HT-29 (cell line): ENCODE results near the gene IP6K2. TPM values are rescaled to one million over a fixed set of nuclear protein-coding genes. Genes with fewer than 3 reads are reported as not detected.
"Not testable (repeated sequence)": the region's sequence is repeated elsewhere in the genome, so short reads cannot be mapped to it uniquely, and the experiment has no call there.

Experiments
- DNase-seq: peaks from one replicate; pipeline ENCODE4 v3.0.0-alpha.2; 2015; ENCODE audit warnings: low spot score
- total RNA-seq: library from RNA; depleted of rRNA; stranded (reverse); fragments of >200 nt; shearing (Covaris generic); gene quantifications from 2 replicates; pipeline ENCODE4 v1.2.3, GENCODE V29; 2014; rRNA removed

The IP6K2 gene, protein sequence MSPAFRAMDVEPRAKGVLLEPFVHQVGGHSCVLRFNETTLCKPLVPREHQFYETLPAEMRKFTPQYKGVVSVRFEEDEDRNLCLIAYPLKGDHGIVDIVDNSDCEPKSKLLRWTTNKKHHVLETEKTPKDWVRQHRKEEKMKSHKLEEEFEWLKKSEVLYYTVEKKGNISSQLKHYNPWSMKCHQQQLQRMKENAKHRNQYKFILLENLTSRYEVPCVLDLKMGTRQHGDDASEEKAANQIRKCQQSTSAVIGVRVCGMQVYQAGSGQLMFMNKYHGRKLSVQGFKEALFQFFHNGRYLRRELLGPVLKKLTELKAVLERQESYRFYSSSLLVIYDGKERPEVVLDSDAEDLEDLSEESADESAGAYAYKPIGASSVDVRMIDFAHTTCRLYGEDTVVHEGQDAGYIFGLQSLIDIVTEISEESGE
- total RNA-seq: 46.8 and 55.9 TPM in 2 replicates

DNA sequence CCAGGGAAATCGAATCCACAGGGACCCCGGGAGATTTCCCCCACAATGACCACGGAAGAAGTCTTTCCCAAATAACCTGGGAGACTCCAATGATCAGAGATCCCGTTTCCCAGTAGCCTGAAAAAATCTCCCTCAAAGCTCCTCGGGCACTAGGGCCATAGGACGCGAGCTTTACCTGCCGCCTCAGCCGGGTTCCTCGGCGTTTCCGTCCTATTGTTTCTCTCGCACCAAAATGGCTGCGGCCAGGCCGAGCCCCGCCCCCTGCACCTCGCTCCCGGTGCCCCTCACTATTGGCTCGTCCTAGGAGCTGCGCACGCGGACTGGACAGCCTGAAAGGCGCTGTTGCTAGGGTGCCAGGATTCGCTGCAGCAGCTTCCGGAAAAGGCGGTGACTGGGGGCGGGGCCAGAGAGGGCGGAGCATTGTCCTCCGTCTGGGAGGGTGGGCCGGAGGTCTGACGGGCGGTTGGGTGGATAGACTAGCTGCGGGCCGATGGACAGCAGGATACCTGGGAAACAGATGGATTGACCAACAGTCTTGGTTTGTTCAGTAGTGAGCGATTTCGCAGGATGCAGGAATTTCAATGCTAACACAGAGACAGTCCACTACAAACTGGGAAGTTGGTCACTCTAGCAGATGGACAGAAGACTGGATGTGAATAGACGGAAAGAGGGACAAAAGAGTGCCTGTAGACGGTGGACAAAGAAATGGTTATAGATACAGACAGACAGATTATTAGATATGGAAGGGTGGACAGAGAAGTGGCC lies at the start of gene IP6K2:
Gene IP6K2, minus strand, starts transcription at position 240 of the 765 bp plus-strand sequence. CDS start 21,930 bp downstream, outside the sequence.
- DNase-seq: peak; percentile 96

DNA sequence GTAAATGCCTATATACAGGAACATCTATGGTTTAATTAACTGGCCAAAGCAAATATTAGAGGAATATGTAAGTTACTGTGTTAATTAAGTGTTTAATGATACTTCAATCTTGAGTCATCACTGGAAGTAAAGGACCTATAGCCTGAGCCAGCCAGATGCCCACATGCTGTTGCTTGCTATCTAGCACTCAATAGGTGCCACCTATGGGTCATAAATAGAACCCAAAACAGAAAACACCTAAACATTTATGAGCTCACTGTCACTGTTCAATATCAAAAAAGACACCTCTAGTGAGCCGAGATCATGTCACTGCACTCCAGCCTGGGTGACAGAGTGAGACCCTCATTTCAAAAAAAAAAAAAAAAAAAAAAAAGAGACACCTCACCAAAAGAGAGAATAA lies 48.4 kb upstream of the IP6K2 start:
- peak; percentile 26 for DNase-seq

DNA sequence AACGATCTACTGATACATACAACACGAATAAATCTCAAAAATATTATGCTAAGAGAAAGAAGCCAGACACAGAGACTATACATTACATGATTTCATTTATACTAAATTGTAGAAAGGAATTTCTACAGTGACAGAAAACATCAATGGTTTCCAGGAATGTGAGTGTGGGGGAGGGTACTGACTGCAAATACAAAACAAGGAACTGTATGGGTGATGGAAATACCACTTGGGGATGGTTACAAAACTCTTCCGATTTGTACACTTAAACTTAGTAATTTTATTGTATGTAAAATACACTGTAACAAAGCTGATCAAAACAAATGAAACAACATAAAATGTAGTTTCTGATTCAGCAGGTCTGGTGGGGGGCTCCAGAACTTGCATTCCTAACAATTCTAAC lies 45.8 kb upstream of the IP6K2 start:
- no peak for DNase-seq

DNA sequence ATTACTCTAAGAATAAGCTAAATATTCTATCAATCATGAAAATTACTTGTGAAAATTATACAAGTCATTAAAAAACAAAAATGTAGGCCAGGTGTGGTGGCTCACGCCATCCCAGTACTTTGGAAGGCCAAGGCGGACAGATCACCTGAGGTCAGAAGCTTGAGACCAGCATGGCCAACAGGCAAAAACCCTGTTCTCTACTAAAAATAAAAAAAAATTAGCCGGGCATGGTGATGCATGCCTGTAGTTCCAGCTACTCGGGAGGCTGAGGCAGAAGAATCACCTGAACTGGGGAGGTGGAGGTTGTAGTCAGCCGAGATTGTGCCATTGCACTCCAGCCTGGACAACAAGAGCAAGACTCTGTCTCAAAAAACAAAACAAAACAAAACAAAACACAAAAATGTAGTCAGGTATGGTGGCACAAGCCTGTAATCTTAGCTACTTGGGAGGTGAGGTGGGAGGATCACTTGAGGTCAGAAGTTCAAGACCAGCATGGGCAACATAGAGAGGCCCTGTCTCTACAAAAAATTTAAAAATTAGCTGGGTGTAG lies 43.0 kb upstream of the IP6K2 start:
- DNase-seq: not testable (repeated sequence)

DNA sequence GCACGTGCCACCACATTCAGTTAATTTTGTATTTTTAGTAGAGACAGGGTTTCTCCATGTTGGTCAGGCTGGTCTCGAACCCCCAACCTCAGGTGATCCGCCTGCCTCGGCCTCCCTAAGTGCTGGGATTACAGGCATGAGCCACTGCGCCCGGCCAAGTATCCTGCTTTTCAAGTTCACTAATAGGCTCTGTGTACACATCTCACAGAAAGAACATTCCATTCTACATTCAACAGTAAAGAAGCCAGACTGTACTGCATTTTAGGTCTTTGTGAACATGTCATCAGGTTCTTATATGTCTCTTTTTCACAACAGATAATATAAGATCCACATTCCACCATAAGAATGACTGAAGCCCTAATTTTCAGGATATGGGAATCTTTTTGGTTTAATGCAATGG lies 42.5 kb upstream of the IP6K2 start:
- DNase-seq: not testable (repeated sequence)

DNA sequence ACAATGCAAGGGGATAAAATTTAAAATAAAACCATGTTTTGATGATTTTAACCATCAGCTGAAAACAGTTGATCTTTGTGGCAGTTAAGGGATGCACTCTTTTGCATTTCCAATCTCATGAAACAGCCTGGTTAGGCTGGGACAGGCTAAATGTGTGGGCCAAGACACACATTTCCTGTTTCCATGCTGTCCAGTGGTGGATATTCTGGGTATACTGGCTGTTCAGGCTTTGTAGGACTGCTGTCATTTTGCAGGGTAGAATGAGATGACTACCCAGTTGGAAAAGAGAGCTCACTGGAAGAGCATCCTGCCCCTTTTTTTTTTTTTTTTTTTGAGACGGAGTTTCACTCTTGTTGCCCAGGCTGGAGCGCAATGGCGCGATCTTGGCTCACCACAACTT lies 42.0 kb upstream of the IP6K2 start:
- no peak for DNase-seq

DNA sequence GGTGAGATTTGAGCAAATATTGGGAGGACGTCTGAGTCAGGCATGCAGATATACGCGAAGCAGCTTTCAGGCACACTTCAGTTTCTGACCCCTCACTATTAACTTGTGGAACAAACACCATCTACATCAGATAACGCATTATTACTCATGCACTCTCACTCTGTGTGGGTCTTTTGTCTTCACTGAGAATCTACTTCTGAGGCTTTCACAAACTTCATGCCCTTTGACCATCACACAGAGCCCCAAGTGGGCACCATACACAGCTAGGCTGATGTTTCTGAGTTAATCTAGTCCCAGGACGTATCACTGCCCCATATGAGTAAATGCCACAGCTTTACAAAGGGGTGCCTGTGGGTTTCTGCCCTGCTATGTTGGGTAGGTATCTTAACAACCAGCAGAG lies 39.6 kb upstream of the IP6K2 start:
- DNase-seq: no peak

DNA sequence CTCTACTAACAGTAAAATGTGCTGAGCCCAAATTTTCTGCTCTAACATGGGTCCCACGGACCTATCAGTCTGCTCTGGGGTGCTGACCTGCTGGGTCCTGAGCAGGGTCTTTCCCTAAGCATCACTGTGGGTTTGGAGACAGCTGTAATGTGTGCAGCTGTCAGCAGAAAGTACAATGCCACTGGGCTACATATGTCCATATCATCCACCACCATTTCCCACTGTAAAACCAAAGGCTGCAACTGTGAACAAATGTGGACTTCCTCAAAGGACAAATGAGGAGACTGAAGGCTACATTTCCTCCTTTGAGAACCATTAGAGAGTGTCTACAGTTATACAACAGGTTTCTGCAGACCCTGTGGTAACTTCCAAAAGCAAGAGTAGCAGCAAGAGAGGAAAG lies 33.8 kb upstream of the IP6K2 start:
- no peak for DNase-seq

DNA sequence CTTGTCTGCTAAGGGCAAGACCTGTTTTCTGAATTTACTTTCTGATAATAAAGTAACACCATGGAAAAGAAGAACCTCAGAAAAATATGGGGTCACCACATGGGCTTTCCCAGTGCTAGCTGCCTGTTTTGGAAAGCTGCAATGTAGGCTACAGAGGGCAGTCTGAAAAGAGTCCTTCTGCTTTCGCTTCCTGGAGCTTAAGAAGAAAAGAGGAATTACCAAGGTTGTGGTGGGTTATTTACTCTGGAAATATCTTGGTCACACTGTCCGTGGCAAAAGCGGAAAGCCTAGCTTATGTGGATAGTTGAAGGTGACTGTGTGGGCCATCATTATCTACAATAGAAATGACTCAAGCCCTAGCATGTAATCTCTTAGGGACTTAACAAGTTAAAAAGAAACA lies 31.7 kb upstream of the IP6K2 start:
- no peak for DNase-seq

DNA sequence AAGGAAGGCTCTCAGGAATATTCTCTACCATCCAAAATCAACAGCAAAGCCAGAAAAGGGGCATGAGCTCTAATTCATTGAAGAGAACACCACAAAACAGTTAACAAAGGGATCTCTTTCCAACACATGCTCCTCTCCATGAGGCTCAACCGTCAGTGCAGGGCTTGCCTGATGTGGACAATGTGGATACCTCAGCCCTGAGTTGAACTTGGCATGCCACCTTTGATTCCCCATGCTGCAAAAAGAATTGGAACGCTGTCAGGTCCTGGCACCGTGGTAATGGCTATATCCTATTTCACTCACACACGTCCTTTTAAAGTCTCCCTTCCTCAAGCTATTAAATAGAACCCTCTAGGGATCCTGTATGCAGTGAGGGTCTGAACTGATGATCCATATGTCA lies 30.7 kb upstream of the IP6K2 start:
- no peak for DNase-seq

DNA sequence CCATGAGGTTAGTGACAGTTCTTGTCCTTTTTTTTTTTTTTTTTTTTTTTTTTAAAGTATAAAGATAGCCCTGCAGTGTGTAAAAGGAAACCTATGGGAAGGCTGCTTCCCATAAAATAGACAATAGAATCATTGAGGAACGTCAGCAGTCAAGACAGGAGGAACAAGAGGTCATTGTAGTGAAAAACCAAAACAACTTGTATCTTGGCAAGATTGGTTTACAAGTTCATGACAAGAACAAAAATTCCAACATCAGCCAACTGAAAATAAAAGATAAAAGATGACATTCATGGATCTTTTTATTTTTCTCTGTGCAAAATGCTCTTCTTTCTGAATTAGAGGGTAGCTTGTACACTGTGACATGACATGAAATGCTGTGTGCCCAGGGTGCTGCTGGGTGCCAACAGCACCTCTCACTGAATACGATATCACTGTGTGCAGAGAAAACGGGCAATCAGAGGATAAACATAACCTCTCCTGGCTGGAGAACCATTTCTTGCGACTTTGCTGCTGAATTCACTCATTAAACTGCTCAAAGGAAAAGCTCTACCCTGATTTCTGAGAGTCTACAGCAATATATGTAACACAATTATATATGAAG lies 30.1 kb upstream of the IP6K2 start:
- no peak for DNase-seq

DNA sequence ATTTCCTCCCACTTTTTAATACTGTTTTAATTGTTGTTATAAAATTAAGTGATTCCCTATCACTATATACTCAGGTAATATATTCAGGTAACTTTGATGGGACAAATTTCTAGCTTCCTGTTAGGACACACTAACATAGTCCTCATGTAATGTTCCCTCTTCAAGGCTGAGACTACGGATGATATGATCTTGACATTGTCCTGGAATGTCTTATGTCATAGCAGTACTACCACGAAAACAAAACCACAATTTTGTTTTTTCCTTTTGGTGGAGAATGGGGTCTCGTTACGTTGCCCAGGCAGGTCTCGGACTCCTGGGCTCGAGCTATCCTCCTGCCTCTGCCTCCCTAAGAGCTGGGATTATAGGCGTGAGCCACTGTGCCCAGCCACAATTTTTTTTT lies 26.8 kb upstream of the IP6K2 start:
- no peak for DNase-seq

DNA sequence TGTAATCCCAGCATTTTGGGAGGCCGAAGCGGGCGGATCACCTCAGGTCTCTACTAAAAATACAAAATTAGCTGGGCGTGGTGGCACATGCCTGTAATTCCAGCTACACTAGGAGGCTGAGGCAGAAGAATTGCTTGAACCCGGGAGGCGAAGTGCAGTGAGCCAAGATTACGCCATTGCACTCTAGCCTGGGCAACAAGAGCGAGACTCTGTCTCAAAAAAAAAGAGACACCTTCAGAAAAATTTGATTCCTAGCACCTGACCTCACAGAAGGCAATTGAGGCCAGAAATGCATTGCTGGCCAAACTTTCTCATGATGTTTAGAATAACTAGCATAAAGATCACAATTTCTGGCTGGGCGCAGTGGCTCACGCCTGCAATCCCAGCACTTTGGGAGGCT lies 24.2 kb upstream of the IP6K2 start:
- not testable (repeated sequence) for DNase-seq

DNA sequence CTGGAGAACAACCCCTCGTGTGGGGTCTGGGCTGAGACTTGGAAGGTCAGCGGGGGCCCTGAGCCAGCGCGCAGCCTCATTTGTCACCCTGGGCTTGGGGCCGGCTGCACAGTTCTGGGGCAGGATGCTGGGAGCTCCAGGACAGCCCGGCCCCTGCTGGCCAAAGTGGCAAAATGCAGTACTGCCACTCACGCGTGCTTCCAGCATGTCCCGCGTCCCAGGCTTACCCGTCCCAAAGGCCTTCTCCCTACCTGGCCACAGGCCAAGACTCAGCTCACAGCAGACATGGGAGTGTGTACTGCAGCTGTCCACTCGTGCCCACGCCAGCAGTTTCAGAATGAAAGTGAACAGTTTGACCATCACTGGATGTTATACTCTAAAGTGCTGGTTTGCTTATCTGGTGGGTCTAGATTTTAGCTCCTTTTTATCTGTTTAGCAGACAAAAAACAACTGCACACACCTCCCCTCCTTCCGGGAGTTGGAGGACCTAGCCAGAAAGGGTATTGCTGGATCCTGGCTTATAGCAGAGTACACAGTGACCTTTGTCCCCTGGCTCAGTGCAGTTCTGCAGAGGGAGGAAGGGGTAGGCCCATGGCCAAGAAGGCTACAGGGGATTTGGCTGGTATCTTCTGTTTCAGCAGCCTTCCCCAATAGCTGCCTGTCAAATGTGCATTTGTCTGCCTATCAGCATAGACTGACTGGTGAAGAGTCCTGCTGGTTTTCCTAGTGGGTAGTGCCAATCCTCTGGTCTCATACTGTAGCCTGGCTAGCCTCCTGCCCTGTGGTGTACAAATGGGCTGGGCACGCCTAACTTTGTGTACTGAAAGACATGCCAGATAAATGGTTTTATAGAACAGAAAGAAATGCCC lies 23.2 kb upstream of the IP6K2 start:
- DNase-seq: peak; percentile 89

DNA sequence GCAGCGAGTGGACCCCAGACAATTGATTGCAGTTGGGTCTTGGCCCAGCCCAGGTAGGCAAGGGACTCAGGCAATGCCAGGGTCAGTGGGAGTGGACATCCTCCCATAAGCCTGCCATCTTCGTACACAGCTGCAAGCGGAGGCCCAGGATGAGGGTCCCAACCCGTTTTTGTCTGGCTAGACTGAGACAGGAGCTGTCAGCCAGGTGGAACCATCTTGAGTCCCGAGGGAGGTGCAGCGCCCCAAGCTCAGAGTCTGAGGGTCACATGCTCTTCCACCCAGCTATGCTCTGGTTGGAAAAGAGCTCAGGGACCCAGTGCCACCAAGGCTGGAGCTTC lies 22.6 kb upstream of the IP6K2 start:
- no peak for DNase-seq

DNA sequence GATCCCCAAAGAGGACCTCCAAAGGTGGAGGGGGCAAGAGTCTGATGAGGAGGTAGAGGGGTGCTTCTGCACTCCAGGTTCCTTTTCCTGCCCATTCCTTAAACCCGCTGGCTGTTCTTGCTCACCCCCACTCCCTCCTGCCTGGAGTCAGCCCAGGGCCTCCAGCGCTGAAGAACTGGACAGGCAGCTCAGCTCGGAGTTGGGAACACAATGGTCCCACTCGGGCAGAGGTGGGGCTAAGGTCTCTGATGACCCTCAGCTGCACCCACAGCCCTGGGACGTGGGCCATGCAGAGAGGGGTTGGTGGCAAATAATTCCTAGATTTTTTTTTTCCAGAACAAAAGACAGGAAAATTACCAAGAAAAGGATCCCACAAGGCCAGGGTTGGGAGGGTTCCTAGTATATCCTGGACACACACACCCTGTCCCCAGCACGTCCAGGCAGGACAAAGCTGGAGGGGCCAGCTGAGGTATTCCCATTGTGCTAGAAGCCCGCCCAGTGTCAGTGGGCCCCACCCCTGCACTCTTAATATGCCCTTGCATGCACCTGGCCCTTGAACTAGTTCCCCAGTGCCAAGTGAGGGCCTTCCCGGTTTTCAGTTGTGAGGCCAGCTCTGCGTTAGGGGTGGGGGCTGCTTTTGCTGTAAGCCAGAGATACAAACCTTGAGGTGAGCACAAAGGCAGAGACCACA lies 22.1 kb upstream of the IP6K2 start:
- no peak for DNase-seq

DNA sequence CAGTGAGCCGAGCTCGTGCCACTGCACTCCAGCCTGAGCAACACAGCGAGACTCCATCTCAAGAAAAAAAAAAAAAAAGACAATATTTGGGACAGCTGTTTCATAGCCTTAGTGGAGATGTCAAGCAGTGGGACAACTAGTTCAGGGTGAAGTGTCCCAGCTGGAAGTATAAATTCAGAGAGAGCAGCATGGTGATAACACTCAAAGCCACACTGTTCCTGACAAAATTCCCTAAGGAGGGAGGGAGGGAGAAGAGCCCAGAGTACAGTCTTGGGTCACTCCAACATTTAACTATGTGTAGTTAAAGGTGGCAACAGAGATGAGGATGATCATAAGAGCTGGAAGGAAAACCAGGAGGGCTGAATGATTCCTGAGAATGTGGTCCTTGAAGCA lies 21.1 kb upstream of the IP6K2 start:
- DNase-seq: no peak

DNA sequence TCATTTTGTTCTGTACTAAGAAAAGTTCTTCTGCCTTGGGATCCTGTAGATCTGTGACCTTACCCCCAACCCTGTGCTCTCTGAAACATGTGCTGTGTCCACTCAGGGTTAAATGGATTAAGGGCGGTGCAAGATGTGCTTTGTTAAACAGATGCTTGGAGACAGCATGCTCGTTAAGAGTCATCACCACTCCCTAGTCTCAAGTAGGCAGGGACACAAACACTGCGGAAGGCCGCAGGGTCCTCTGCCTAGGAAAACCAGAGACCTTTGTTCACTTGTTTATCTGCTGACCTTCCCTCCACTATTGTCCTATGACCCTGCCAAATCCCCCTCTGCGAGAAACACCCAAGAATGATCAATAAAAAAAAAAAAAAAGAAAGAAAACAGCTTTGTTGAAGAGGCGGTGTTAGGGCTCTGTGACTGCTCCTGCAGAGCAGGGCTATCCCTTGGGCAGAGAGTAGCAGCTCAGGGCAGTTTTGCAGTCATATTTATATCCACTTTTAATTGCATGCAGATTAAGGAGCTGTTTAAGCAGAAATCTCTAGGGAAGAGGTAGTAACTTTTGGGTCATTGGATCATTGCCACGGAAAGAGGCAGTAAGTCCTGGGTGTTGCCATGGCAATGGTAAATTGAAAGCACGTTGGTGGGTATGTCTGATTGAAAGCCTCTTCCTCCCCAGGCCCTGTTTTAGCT lies 18.2 kb upstream of the IP6K2 start:
- DNase-seq: not testable (repeated sequence)

DNA sequence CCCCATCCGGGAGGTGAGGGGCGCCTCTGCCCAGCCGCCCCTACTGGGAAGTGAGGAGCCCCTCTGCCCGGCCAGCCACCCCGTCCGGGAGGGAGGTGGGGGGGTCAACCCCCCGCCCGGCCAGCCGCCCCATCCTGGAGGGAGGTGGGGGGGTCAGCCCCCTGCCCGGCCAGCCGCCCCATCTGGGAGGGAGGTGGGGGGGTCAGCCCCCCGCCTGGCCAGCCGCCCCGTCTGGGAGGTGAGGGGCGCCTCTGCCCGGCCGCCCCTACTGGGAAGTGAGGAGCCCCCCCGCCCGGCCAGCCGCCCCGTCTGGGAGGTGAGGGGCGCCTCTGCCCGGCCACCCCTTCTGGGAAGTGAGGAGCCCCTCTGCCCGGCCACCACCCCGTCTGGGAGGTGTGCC lies 17.5 kb upstream of the IP6K2 start:
- DNase-seq: not testable (repeated sequence)
